ENCODE measurements around the gene ARHGAP25. TPM values are rescaled to one million over a fixed set of nuclear protein-coding genes. Genes with fewer than 3 reads are reported as not detected.

ARHGAP25 gene
- total and polyA plus RNA-seq, 2 experiments from 2014 or later: 1.9 to 2.0 TPM

DNA sequence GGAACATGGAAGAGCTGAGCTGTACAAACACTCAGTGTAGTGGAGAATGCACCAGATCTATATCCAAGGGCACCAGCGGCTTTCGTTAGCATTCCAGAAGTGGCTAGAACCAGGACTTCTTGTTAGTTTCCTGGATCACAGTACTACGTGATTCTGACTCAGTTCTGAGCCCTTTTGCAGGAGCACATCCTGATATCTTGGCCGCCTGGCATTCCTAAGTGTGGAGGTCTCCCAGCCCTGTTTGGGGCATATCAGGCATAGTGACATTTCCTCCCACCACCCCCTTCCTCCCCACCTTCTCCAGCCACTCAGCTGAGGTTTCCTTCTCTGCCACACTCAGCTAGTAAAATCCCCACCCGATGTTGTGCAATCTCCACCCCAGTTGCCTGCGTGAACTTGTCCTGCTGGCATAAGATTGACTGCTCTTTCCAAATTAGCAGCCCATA is 73.2 kb downstream of the ARHGAP25 start (continued):
- TF ChIP-seq EZH2phosphoT487 (IDR thresholded peaks at IDR 0.05; ENCODE audit: unreplicated experiment): no peak
- no peak for TF ChIP-seq STAT1 (IDR thresholded peaks at IDR 0.05; ENCODE audit: unreplicated experiment)
- TF ChIP-seq JUNB (IDR thresholded peaks at IDR 0.05; ENCODE audit: unreplicated experiment): no peak
- TF ChIP-seq CREB1 (CRISPR knock-in tag; IDR thresholded peaks at IDR 0.05; ENCODE audit: low read depth): no peak
- TF ChIP-seq POLR2AphosphoS5 (IDR thresholded peaks at IDR 0.05; ENCODE audit: low read depth): no peak
- TF ChIP-seq, protein P1, sequence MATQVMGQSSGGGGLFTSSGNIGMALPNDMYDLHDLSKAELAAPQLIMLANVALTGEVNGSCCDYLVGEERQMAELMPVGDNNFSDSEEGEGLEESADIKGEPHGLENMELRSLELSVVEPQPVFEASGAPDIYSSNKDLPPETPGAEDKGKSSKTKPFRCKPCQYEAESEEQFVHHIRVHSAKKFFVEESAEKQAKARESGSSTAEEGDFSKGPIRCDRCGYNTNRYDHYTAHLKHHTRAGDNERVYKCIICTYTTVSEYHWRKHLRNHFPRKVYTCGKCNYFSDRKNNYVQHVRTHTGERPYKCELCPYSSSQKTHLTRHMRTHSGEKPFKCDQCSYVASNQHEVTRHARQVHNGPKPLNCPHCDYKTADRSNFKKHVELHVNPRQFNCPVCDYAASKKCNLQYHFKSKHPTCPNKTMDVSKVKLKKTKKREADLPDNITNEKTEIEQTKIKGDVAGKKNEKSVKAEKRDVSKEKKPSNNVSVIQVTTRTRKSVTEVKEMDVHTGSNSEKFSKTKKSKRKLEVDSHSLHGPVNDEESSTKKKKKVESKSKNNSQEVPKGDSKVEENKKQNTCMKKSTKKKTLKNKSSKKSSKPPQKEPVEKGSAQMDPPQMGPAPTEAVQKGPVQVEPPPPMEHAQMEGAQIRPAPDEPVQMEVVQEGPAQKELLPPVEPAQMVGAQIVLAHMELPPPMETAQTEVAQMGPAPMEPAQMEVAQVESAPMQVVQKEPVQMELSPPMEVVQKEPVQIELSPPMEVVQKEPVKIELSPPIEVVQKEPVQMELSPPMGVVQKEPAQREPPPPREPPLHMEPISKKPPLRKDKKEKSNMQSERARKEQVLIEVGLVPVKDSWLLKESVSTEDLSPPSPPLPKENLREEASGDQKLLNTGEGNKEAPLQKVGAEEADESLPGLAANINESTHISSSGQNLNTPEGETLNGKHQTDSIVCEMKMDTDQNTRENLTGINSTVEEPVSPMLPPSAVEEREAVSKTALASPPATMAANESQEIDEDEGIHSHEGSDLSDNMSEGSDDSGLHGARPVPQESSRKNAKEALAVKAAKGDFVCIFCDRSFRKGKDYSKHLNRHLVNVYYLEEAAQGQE (IDR thresholded peaks at IDR 0.05; ENCODE audit: unreplicated experiment): no peak

DNA sequence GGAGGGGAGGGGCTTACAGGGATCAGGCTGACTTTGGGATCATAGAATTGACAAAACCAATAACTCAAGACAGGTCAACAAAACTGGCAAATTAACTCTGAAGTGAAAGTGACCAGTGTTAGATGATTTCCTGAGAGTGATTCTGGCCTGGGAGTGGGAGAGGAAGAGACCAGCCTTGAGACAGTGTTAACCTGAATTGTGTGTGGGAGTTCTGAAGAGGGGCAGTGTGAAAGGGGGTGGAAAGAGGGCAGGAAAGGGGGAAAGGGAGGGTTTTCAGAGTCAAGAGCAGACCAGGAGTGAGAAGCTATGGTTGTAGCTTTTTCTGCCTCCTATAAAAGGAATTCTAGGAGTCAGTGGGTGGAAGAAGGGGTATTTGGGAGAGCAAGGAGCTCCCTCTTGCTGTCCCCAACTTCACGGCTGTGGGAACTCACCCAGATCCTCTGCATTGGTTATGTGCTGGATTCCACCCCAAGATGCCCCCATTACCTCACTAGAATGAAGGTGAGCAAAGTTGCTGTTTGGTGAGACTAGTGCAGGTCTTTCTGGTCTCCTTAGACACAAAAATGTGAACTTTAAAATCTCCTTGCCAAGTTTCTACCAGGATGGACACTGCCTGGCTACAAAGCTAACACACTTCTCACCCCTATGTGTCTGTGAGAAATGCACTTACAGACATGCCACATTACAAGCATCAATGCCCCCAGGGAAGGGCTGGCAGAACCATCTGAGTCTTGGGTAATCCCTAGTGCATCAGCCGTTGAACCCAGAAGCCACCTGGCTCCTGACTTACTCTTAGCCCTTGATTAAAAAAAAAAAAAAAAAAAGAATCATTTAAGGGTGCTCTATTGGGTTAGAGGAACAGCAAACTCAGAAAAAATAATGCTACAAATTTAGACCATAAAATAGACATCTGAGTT is 75.0 kb downstream of the ARHGAP25 start:
- ATAC-seq: no peak
- Histone ChIP-seq H3K27ac (ENCODE audit: low read depth) (no peak overlapping the region), H3K79me2 (replicated peaks; ENCODE audit: insufficient read depth) (no peaks in the 10 kb centered on the region), H3K27me3 (ENCODE audit: insufficient read depth) (no peaks in the 10 kb centered on the region), H3K4me1 (ENCODE audit: insufficient read depth) (no peaks in the 10 kb centered on the region), H3K4me3 (no peak overlapping the region), H3K4me2 (no peak overlapping the region), H3K9me2 (ENCODE audit: insufficient read depth) (no peaks in the 10 kb centered on the region), H2AFZ (no peak overlapping the region), H3F3A (replicated peaks; ENCODE audit: low read depth) (no peaks in the 10 kb centered on the region), H3K36me3 (ENCODE audit: insufficient read depth) (no peaks in the 10 kb centered on the region), H4K20me1 (replicated peaks; ENCODE audit: insufficient read depth) (no peaks in the 10 kb centered on the region)
- no peak for DNase-seq (ENCODE audit: low spot score)
- Mint-ChIP-seq H3K36me3 (ENCODE audit: low read depth) (no peaks in the 10 kb centered on the region), H3K4me1 (no peaks in the 10 kb centered on the region), H3K27me3 (ENCODE audit: insufficient read depth, low read depth, poor library complexity) (peaks cover 3% of the 10 kb centered on the region), H3K27ac (no peak overlapping the region), H3K4me3 (no peak overlapping the region), H3K9me3 (no peaks in the 10 kb centered on the region)
- no peak for TF ChIP-seq ZNF331 (CRISPR knock-in tag; IDR thresholded peaks at IDR 0.05; ENCODE audit: low read depth)
- TF ChIP-seq CREB1 (CRISPR knock-in tag; IDR thresholded peaks at IDR 0.05; ENCODE audit: low read depth): no peak
- TF ChIP-seq, protein P2, sequence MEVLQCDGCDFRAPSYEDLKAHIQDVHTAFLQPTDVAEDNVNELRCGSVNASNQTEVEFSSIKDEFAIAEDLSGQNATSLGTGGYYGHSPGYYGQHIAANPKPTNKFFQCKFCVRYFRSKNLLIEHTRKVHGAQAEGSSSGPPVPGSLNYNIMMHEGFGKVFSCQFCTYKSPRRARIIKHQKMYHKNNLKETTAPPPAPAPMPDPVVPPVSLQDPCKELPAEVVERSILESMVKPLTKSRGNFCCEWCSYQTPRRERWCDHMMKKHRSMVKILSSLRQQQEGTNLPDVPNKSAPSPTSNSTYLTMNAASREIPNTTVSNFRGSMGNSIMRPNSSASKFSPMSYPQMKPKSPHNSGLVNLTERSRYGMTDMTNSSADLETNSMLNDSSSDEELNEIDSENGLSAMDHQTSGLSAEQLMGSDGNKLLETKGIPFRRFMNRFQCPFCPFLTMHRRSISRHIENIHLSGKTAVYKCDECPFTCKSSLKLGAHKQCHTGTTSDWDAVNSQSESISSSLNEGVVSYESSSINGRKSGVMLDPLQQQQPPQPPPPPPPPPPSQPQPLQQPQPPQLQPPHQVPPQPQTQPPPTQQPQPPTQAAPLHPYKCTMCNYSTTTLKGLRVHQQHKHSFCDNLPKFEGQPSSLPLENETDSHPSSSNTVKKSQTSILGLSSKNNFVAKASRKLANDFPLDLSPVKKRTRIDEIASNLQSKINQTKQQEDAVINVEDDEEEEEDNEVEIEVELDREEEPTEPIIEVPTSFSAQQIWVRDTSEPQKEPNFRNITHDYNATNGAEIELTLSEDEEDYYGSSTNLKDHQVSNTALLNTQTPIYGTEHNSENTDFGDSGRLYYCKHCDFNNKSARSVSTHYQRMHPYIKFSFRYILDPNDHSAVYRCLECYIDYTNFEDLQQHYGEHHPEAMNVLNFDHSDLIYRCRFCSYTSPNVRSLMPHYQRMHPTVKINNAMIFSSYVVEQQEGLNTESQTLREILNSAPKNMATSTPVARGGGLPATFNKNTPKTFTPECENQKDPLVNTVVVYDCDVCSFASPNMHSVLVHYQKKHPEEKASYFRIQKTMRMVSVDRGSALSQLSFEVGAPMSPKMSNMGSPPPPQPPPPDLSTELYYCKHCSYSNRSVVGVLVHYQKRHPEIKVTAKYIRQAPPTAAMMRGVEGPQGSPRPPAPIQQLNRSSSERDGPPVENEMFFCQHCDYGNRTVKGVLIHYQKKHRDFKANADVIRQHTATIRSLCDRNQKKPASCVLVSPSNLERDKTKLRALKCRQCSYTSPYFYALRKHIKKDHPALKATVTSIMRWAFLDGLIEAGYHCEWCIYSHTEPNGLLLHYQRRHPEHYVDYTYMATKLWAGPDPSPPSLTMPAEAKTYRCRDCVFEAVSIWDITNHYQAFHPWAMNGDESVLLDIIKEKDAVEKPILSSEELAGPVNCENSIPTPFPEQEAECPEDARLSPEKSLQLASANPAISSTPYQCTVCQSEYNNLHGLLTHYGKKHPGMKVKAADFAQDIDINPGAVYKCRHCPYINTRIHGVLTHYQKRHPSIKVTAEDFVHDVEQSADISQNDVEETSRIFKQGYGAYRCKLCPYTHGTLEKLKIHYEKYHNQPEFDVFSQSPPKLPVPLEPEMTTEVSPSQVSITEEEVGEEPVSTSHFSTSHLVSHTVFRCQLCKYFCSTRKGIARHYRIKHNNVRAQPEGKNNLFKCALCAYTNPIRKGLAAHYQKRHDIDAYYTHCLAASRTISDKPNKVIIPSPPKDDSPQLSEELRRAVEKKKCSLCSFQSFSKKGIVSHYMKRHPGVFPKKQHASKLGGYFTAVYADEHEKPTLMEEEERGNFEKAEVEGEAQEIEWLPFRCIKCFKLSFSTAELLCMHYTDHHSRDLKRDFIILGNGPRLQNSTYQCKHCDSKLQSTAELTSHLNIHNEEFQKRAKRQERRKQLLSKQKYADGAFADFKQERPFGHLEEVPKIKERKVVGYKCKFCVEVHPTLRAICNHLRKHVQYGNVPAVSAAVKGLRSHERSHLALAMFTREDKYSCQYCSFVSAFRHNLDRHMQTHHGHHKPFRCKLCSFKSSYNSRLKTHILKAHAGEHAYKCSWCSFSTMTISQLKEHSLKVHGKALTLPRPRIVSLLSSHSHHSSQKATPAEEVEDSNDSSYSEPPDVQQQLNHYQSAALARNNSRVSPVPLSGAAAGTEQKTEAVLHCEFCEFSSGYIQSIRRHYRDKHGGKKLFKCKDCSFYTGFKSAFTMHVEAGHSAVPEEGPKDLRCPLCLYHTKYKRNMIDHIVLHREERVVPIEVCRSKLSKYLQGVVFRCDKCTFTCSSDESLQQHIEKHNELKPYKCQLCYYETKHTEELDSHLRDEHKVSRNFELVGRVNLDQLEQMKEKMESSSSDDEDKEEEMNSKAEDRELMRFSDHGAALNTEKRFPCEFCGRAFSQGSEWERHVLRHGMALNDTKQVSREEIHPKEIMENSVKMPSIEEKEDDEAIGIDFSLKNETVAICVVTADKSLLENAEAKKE (CRISPR knock-in tag; IDR thresholded peaks at IDR 0.05): no peak
- TF ChIP-seq JUNB (IDR thresholded peaks at IDR 0.05; ENCODE audit: unreplicated experiment): no peak
- TF ChIP-seq EZH2 (IDR thresholded peaks at IDR 0.05; ENCODE audit: low read depth, unreplicated experiment): no peak
- TF ChIP-seq ZNF114 (CRISPR knock-in tag; IDR thresholded peaks at IDR 0.05): no peak
- TF ChIP-seq, protein P3, sequence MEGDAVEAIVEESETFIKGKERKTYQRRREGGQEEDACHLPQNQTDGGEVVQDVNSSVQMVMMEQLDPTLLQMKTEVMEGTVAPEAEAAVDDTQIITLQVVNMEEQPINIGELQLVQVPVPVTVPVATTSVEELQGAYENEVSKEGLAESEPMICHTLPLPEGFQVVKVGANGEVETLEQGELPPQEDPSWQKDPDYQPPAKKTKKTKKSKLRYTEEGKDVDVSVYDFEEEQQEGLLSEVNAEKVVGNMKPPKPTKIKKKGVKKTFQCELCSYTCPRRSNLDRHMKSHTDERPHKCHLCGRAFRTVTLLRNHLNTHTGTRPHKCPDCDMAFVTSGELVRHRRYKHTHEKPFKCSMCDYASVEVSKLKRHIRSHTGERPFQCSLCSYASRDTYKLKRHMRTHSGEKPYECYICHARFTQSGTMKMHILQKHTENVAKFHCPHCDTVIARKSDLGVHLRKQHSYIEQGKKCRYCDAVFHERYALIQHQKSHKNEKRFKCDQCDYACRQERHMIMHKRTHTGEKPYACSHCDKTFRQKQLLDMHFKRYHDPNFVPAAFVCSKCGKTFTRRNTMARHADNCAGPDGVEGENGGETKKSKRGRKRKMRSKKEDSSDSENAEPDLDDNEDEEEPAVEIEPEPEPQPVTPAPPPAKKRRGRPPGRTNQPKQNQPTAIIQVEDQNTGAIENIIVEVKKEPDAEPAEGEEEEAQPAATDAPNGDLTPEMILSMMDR (conservative IDR thresholded peaks at IDR 0.05; ENCODE audit: low read depth in 2 of 2): no peak
- no peak for TF ChIP-seq STAT1 (IDR thresholded peaks at IDR 0.05; ENCODE audit: unreplicated experiment)
